Dermis microvascular lymphatic vessel endothelial cell (primary cell): Measurements from ENCODE around the gene C1orf94. TPM values are rescaled to one million over a fixed set of nuclear protein-coding genes. Genes with fewer than 3 reads are reported as not detected.

ENCODE experiments used
- DNase-seq, 2 donors: peaks; one replicate each; pipeline versions ENCODE4 v3.0.0 to v3.0.0-alpha.2; 2010; ENCODE audit warnings: low read depth in 2 of 2
- total RNA-seq: library from RNA; depleted of rRNA; stranded (reverse); fragments of >200 nt; gene quantifications from 2 replicates; pipeline ENCODE4 v1.2.1, GENCODE V29; 2014

The C1orf94 gene
- total RNA-seq: not detected in 2 replicates

- DNase-seq: no peak
Measured at GRCh38 chr1:34176830-34177603, at the start of gene C1orf94. Gene C1orf94, plus strand, starts transcription at chr1:34176907. Its CDS starts 883 bp downstream, at chr1:34177790.

GRCh38 chr1:34127006-34128000 lies 49.4 kb upstream of the C1orf94 start:
- no peak for DNase-seq

- no peak for DNase-seq
Measured at GRCh38 chr1:34128186-34128889, 48.4 kb upstream of the C1orf94 start.

GRCh38 chr1:34129630-34130029 lies 47.1 kb upstream of the C1orf94 start:
- DNase-seq: no peak

GRCh38 chr1:34130306-34130705 lies 46.4 kb upstream of the C1orf94 start:
- no peak for DNase-seq

- no peak for DNase-seq
Measured at GRCh38 chr1:34131396-34132160, 45.1 kb upstream of the C1orf94 start.

GRCh38 chr1:34132161-34132420 lies 44.6 kb upstream of the C1orf94 start:
- no peak for DNase-seq

- DNase-seq: no peak
Measured at GRCh38 chr1:34137411-34137810, 39.3 kb upstream of the C1orf94 start.

- no peak for DNase-seq
Measured at GRCh38 chr1:34140011-34140676, 36.6 kb upstream of the C1orf94 start.

GRCh38 chr1:34143975-34144374 lies 32.7 kb upstream of the C1orf94 start:
- no peak for DNase-seq

GRCh38 chr1:34144766-34145165 lies 31.9 kb upstream of the C1orf94 start:
- no peak for DNase-seq

- no peak for DNase-seq
Measured at GRCh38 chr1:34147301-34147700, 29.4 kb upstream of the C1orf94 start.

GRCh38 chr1:34149501-34149900 lies 27.2 kb upstream of the C1orf94 start:
- no peak for DNase-seq

- no peak for DNase-seq
Measured at GRCh38 chr1:34153246-34153645, 23.5 kb upstream of the C1orf94 start.

GRCh38 chr1:34155860-34156259 lies 20.8 kb upstream of the C1orf94 start:
- DNase-seq: no peak

- no peak for DNase-seq
Measured at GRCh38 chr1:34156739-34157138, 20.0 kb upstream of the C1orf94 start.

GRCh38 chr1:34162852-34163766 lies 13.6 kb upstream of the C1orf94 start:
- DNase-seq: peak; percentile 22 to 52

- DNase-seq: no peak
Measured at GRCh38 chr1:34163792-34164731, 12.6 kb upstream of the C1orf94 start.
